ENCODE results near the gene TRPC4.

DNA sequence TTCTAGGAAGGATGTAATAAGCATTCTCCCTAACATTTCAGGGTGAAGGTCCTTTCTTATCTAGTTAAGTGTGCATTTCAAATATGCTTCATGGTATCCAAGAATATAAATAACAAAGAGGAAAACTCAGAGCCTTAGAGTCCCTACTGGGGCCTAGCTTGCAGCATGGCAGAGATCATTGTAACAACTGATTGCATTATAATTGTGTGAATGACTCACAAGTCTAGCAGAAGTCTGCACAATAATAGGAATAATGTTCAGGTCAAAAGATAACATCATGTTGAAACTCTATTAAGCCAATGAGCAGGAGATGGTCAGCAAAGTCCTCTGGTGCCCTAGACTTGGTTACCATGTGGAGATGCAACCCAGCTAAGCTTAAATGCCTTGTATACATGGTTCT, 274.4 kb downstream of the TRPC4 start:
- TF ChIP-seq POLR2A (IDR thresholded peaks at IDR 0.05) = no peak
- TF ChIP-seq, protein P1, sequence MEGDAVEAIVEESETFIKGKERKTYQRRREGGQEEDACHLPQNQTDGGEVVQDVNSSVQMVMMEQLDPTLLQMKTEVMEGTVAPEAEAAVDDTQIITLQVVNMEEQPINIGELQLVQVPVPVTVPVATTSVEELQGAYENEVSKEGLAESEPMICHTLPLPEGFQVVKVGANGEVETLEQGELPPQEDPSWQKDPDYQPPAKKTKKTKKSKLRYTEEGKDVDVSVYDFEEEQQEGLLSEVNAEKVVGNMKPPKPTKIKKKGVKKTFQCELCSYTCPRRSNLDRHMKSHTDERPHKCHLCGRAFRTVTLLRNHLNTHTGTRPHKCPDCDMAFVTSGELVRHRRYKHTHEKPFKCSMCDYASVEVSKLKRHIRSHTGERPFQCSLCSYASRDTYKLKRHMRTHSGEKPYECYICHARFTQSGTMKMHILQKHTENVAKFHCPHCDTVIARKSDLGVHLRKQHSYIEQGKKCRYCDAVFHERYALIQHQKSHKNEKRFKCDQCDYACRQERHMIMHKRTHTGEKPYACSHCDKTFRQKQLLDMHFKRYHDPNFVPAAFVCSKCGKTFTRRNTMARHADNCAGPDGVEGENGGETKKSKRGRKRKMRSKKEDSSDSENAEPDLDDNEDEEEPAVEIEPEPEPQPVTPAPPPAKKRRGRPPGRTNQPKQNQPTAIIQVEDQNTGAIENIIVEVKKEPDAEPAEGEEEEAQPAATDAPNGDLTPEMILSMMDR (IDR thresholded peaks at IDR 0.05 in 8 of 11, conservative IDR thresholded peaks at IDR 0.05 in 3 of 11) = no peak

Measured in spleen (tissue), 7 donors.